GM21786 (cell line): ENCODE measurements around the gene MRPL23.

Source experiments
- ATAC-seq: cut with Tn5 transposase; IDR thresholded peaks from one replicate; pipeline ENCODE4 v1.9.1; 2021; ENCODE audit not compliant: unreplicated experiment

Gene MRPL23

DNA sequence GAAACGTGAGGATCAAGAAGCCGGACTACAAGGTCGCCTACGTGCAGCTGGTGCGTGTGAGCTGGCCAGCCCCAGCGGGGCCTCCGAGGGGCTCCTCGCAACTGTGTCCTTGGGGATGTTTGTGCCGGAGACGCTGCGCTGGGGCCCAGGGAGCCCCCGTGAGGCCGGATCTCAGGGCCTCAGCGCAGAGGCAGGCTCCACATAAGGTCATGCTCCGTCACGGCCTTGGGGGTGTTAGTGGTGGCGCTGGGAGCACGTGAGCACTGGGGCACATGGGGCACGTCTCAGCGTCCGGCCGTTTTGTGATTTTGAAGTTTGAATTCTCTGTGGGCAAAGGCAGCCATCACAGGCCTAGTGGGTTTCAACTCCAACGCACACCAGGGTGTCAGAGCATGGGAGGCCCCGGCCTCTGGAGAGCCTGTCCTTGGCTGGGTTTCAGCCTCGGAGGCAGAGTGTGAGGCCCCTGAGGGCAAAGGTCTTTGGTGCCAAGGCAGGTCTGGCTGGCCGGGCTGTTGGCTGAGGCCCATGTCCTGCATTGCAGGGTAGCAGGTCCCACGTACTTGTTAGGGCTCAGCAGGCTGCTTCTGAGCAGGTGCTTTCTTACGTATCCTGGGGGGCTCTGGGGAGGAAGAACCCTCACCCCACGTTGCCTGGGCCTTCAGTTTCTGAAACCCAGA lies 5.8 kb downstream of the MRPL23 start:
- ATAC-seq: no peak

DNA sequence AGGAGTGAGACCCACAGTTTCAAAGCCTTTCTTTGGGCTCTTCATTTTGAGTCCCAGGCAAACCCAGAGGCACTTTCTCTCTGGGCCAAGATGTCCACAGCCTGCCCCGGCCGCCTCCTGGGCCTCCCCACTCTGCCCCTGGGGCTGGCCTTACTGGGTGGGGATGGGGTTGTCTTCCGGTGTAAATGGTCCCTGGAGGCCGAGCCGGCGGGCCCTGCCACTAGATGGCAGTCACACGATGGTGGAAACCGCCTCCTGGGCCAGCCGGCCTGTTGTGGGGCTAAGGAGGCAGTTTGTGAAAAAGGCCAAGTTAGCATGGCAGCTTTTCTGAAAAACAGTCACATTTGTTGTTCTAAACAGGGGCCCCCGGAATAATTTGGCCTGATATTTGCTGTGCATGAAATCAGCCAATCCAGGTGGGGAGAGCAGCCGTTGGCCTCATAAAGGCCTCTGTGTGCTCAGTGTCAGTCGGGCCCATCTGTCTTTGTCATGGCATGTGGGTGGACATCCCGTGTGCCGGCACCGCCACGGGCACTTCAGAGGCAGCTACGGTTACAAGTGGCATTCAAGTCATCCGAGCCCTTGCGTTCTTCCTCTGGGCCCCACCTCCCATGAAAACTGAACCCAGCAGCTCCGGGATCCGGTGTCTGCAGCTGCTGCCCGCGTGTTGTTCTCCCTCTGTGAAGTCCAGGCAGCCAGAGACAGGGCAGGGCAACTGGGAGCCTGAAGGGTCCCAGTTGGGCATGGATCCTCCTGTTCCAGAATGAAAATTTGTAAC lies 6.5 kb downstream of the MRPL23 start:
- no peak for ATAC-seq

DNA sequence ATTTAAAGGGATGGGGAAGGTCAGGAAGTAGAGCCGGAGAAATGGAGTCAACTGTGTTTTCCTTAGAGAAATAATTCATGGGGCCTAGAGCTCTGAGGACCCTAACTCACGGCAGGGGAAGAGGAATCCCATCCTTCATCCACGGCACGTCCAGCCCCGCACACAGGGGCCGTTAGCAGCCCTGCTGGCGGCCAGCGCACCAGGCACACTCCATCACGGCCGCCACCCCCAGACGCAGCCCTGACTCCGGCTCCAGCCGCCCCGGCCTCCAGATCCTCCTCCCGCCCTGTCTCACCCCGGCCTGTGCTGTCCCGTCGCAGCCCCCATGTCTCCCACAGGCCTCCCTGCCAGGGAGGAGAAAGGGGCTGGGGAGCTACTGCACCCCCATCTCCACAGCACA lies 11.2 kb downstream of the MRPL23 start:
- no peak for ATAC-seq

DNA sequence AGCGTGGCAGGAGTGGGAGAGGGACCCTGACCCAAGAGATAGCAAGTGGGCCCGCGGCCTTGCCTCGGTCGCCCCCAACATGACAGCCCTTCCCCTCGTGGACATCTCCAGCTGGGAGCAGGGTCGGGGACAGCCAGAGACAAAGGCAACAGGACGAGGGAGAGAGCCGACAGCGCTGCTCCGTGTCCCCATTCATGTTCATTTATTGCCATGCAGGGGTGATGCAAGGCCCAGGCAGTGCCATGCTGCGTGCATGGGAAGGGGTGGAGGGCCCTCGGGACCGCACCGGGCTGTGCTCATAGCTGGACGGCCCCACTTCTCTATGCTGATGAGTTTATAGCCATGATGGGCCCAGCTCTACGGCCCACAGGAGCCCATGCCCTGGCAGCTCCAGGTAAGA lies 12.7 kb downstream of the MRPL23 start:
- no peak for ATAC-seq

DNA sequence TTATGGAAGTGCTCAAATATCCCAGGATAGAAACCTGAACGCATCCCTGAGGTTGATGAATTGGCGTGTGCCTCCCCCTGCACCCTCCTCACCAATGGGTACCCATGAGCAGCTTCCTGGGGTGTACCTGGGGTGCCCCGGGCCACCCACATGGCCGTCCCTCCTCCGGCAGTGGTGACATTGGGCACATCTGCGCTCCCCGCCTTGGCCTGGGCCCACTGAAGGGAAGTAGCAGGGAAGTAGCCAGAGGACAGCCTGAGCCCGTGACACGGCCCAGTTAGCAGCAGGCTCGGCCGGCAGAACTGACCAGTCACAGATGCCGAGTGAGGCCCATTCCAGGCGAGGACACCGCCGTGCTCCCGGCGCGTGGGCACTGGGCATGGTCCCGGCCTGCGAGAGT lies 16.7 kb downstream of the MRPL23 start:
- ATAC-seq: no peak

DNA sequence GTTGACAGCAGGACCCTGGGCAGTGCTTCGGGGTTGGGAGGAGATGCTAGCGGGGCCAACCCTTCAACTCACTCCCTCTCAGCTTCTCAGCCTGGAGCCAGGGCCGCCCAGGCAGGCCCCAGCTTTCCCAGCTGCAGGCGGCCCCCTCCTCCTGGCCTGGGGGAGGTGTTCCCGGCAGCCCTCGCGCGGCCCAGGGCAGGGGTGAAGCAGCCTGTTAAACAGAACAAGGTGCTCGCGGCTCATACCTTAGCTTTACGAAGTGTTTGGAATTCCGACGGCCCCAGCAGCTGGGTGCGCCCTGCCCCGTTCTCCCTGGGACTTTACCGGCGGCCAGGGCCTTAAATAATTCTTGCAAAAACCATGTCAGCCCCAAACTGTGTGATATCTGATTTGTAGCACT lies 17.2 kb downstream of the MRPL23 start:
- ATAC-seq: no peak

DNA sequence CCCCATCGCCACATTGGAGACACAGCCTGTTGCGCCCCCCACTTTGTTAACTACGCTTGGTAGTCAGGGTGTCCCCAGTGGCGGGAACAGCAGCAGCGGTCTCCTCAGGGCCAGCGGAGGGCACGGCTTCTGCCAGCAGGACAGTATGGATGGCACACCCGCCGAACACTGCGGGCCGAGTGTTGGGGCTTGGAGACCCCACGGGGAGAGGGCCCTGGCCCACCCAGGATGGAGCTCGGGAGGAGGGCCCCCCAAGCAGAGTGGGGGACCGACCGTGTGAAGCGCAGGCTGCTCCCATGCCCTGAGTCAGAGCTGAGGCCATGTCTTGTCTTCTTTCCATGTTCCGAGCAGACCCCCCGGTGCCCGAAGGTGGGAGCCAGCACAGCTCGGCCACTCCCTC lies 17.8 kb downstream of the MRPL23 start:
- ATAC-seq: no peak

DNA sequence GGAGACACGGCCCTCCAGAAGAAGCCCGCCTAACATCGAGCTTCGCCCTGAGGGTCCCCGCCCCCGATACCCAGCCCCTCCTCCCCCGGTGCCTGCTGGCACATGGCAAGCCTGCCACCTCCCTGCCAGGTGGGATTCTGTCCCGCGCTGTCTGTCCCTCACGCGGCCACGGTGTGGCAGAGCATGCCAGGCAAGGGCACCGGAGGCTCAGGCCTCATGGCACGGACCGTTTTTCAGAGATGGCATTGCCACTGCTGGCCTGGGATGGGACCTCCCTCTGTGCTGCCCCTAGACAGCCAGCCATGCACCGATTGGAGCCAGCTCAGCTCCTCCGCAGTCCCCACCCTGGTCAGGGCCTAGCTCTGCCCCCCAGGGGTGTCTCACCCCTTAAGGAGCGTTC lies 19.4 kb downstream of the MRPL23 start:
- no peak for ATAC-seq

DNA sequence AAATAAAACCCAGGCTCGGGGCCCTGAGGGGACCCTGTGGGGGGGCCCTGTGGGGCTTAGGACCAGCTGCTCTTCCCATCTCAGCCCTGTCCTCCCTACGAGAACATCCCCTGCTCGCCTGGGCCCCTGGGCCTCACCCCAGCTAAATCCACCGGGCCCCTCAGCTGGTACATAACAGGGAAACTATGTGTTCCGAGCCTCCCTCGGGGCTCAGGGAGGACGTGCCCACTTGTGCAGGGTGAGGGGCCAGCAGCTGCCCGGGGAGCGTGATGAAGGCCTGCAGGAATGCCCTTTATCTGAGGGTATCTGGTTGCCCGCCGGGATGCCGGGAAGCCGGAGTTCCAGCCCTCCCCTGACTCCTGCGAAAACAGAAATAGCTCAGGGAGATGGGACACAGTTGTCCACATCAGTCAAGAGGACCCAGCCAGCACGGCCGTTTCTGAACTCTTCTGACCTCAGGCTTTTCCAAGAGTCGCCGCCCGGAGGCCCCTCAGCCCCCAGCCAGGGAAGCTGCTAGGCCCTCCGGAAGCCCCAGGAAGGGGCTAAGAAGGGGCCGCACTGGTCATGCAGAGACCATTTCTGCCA lies 20.6 kb downstream of the MRPL23 start:
- no peak for ATAC-seq

DNA sequence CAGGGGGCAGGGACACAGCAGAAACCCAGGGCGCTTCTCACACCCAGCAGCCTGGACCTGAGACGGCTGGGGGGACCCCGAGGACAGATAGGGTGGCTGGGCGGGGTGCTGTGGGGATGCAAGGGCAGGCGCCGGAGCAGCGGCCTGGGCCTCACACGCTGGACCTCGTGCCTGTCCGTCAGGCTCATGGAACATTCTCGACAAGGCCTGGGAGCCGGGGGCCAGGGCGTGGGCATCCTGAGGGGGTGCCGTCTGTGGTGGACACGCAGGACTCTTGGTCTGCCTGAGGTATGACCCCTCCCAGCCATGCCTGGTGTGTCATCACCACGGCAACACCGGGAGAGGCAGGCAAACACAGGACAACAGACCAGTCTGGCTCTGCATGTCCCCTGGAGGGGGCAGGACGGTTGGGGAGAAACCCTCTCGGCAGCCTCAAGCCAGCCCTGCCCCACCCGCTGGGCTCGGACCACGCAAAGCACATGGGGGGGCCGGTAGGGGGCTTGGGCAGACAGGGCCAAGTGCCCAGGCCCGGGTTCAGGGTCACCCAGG lies 21.4 kb downstream of the MRPL23 start:
- ATAC-seq: no peak

DNA sequence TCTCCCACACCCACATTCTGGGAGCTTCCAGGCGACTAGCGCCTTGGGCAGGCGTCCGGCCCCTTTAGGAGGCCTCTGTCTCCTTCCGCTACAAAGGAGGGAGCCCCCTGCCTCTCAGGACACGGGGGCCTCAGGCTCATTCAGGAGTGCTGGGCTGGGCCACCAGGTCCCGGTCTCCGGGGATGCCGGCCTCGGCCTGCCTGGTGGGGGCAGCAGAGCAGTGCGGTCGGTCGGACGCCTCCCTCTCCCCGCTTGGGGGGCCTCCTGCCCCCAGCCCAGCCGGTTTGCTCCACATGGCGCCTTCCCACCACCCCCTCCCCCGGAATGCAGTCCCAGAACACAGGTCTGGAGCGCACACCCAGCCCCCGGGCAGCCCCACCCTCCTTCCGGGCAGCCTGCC lies 21.9 kb downstream of the MRPL23 start:
- ATAC-seq: no peak

DNA sequence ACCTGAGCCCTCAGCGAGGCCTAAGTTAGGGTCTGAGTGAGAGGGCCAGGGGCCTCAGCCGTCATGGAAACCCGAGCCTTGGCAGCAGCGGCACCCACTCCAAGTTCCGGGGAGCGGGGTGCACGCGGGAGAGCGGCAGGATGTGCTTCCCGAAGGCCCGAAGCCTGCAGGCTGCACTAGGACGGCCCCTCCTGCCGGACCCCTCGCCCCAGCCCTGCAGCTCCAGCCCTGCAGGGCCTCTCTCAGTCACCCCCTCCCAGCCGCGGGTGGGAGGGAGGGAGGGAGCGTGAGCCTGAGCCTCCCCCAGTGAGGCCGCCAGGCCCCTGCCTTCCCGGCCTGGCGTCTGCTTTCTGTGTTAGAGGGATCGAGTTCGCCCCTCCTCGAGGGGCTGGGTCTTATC lies 22.6 kb downstream of the MRPL23 start:
- no peak for ATAC-seq

DNA sequence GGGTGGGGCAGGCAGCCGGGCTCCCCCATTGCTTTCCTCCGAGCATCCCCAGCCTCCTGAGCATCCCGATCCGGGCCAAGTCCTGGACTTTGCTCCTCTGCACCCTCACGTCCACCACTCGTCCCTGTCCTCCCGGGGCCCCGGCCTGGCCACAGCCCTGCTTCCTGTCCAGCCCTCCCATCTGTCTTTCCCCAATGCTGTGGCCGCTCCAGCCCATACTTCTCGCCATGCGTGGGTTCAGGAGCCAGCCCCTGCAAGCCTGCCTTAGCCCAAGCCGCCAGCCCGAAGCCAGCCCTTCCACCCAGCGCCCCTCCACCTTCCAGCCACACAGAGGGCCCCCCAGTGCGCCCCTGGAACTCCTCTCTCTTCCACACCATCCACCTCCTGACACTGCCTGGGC lies 23.8 kb downstream of the MRPL23 start:
- no peak for ATAC-seq

DNA sequence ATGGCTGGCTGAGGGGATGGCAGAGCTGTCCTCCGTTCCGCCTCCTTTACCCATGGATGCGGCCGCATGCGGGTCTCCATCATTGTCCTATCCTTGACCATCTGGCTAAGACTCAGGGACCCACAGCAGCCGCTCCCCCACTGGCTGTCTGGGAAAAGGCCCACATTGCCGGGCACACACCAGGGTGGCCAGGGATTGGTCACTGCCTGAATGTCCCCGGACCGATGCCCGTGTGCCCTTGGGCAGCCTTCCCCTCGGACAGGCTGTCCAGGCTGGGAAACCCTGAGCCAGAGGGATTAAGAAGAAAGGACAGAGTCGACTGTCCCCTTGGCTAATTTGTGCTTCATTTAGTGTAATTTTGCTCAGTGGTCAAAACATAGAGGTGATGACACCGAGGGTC lies 28.1 kb downstream of the MRPL23 start:
- no peak for ATAC-seq

DNA sequence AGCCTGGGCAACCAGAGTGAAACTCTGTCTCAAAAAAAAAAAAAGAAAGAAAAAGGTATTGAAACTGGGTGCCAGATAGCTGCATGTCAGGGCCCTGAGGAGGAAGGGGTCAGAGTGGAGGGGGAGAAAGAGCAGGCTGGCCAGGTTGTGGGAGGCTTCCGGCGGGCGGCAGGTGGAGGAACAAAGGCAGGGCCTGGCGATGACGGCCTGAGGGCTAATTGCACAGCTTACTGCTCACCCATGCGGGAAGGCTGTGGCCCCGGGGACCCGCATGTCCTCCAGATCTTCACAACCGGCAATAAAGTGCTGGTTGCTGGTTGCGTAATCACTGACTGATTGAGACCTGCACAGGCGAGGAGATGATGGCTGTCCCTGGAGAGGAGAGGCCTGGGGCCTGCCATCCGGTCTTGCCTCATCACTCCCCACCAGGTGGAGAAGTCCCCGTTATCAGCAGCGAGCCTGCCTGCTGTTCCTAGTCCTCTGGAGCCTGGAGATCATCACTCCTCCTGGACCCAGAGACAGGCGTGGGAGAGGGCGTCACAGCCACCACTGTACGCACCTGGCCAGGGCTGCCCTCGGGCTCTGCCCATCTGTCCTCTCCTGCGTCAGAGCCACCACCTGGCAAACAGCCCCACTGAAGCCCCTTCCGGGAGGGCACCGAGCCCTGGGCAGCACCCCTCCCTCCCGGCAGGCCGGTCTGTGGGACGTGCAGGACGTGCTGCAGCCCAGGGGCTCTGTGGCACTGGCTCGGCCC lies 31.8 kb downstream of the MRPL23 start:
- no peak for ATAC-seq

DNA sequence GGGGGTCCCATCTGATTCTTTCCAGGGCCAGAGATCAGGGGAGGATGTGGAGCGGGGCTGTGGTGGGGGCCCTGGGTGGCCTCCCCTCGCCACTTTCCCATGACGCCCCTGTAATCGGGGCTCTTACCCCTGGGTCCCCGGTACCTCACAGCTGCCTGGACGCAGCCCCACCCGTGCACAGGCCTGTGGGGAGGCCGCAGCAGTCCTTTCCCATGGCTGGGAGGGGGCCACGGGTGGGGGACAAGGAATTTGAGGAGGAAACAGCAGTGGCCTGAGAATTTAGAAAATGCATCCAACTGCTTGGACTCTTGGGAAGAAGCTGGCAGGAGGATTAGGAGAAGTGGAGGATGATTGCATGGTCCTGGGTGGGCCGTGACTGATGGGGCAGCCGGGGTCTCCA lies 32.5 kb downstream of the MRPL23 start:
- no peak for ATAC-seq

DNA sequence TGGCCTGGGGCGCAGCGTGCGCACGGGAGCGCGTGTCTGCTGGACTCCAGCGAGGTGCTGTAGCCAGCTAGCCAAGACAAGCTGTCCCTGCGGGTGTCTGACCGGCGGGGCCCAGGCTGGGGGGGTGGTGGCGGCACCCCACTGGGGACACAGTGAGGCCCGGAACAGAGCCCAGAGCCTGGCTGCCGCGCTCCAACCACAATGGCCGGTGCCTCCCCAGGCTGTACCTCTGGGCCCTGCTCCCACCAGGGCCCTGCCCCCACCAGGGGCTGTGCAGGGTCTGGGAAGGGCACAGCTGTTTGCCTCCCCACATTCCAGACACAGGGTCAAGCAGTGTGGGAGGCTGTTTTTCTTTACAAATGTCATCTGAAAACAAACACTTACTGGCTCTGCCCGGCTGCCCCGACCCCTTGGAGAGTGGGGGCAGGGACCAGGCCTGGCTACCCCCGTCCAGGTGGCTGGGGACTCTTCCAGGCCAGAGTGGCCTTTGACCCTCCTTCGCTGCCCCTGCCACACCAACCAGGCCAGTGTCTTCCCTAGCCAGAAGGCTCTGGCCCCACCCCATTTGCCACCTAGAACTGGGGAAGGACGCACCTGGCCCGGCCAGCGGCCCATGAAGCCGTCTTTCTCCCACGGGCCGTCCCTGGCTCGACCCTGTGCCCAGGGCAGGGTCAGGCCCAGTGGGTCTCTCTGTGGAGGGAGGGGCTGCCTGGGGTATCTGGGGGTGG lies 35.9 kb downstream of the MRPL23 start:
- ATAC-seq: no peak

DNA sequence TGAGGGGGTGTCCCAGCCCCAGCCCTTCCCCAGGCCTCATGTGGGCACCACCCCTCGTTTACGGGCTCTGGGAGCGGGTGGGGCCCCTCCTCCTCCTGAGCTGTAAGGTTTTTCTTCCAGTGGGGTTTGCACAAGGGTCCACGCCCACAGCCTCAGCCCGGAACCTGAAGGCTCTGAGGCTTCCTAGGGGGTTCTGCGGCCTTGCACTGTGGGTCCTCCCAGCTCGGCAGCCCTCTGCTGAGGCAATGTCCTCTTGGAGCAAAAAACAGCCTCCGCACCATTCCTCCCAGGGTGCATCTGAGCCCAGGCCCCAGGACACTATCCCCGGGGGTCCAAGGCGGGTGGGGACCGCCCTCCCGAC lies 36.4 kb downstream of the MRPL23 start:
- ATAC-seq: no peak

DNA sequence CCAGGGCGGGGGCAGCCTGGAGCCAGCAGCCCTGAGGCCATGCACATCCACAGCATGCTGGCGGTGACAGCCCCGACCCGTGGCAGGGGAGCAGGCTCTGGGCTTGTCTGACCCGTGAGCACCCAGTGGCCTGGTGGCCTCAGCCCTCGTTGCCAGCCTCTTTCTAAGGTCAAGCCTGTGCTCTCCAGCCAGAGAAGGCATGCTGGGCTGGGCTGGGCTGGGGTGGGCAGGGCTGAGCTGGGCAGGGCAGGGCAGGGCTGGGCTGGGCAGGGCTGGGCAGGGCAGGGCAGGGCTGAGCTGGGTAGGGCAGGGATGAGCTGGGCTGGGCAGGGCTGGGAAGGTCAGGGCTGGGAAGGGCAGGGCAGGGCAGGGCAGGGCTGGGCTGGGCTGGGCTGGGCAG lies 39.9 kb downstream of the MRPL23 start:
- ATAC-seq: no peak

DNA sequence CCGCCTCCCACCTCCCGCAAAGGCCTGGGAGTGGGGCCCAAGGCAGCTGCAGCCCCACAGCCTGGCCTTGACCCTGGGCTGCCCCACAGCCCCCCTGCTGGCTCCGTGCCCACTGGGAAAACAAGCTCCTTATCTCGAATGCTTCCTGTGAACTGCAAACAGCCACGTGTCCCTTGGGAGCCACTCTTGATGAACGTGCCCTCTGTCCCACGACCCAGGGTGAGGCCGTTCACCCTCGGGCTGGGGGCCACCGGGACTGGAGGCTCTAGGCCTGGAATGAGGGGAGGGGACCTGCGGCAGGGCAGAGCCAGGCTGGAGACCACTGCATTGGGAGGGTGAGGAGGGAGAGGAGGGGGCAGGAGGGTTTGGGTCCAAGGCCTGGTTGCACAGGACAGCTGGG lies 41.0 kb downstream of the MRPL23 start:
- no peak for ATAC-seq
